ENCODE results near the gene TRUB1. TPM values are rescaled to one million over a fixed set of nuclear protein-coding genes. Genes with fewer than 3 reads are reported as not detected.

TRUB1 gene
- total RNA-seq, 1 donor from 2014 or later: 15.1 TPM

DNA sequence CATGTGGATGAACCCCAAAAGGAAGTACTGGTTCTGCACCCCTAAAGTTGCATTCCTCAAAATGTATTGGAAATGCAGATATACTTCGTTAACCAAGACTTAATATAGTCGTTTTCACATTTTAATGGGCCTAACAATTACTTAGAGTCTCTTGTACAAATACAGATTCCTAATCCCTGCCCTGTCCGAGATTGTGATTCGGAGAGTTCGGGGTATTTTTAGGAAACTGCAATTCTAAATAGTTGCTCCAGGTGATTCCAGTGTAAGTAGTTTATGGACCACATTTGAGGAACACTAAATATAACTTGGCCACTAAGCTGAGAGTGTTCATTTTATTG, 830 bp downstream of the TRUB1 start:
- no peaks in the 10 kb centered on the region for H3K9me3 ChIP-seq (ENCODE audit: control insufficient read depth in 3 of 3, low read length in 3 of 3)

DNA sequence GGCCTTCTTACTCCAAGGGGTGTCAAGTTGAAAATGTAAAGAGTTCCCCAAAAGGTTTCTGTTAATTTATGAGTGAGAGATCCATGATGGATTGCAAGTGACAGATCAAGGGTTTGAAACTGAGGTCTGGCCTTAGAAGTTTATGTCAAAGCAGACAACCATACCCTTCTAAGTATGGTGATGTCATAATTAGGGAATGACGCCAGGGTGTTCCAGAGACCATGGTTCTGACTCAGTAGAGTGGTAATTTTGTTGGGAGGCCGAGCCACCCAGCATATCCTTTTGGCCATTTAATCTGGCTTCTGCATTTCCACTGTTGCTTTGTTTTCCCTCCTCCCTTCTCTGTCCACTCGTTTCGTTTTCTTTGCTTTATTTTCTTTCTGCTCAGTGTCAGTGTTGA, 2.7 kb downstream of the TRUB1 start:
- Histone ChIP-seq H3K9me3 (ENCODE audit: control insufficient read depth in 3 of 3, low read length in 3 of 3) (no peaks in the 10 kb centered on the region), H3K36me3 (ENCODE audit: control insufficient read depth in 3 of 3, insufficient read depth in 3 of 3, low read length in 3 of 3) (peaks cover 4 to 20% (median 16%) of the 10 kb centered on the region in 3 donors), H3K9ac (ENCODE audit: low read depth in 1 of 3, low read length in 3 of 3) (no peak overlapping the region), H3K27me3 (ENCODE audit: control insufficient read depth in 3 of 3, insufficient read depth in 3 of 3, low read length in 3 of 3) (no peaks in the 10 kb centered on the region), H3K27ac (ENCODE audit: low read depth, low read length) (no peak overlapping the region), H3K4me3 (ENCODE audit: low read length in 3 of 3) (peak overlapping the region in 1 of 3 donors; percentile 24), H3K4me1 (ENCODE audit: control insufficient read depth in 3 of 3, insufficient read depth in 3 of 3, low read length in 3 of 3) (peaks cover 17 to 31% (median 19%) of the 10 kb centered on the region in 3 donors)

More for the DNA sequence above, 830 bp downstream of the TRUB1 start:
- H3K9ac ChIP-seq (ENCODE audit: low read depth in 1 of 3, low read length in 3 of 3): peak overlapping the region; percentile 94 to 99 (median 98)
- peaks cover 17 to 31% (median 20%) of the 10 kb centered on the region in 3 donors for H3K4me1 ChIP-seq (ENCODE audit: control insufficient read depth in 3 of 3, insufficient read depth in 3 of 3, low read length in 3 of 3)
- no peaks in the 10 kb centered on the region for H3K27me3 ChIP-seq (ENCODE audit: control insufficient read depth in 3 of 3, insufficient read depth in 3 of 3, low read length in 3 of 3)
- H3K27ac ChIP-seq (ENCODE audit: low read depth, low read length): peak overlapping the region; percentile 80
- peaks cover 0 to 12% (median 10%) of the 10 kb centered on the region in 3 donors for H3K36me3 ChIP-seq (ENCODE audit: control insufficient read depth in 3 of 3, insufficient read depth in 3 of 3, low read length in 3 of 3)
- H3K4me3 ChIP-seq (ENCODE audit: low read length in 3 of 3): peak overlapping the region; percentile 95 to 97 (median 97)

DNA sequence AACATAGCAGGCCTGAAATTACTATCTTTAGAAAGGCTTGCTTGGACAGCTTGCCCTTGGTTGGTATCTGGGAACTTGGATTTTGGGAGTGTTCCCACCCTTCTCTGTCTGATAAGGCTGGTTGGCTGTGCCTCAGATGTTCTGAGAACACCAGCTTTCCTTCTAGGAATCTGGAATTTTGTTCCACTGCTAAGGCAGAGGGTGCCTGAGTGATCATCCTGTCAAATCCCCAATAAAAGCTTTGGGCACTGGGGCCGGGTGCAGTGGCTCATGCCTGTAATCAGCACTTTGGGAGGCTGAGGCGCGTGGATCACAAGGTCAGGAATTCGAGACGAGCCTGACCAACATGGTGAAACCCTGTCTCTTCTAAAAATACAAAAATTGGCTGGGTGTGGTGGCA, 5.0 kb downstream of the TRUB1 start:
- no peaks in the 10 kb centered on the region for H3K27me3 ChIP-seq (ENCODE audit: control insufficient read depth in 3 of 3, insufficient read depth in 3 of 3, low read length in 3 of 3)
- peaks cover 4 to 22% (median 16%) of the 10 kb centered on the region in 3 donors for H3K36me3 ChIP-seq (ENCODE audit: control insufficient read depth in 3 of 3, insufficient read depth in 3 of 3, low read length in 3 of 3)
- no peak overlapping the region for H3K27ac ChIP-seq (ENCODE audit: low read depth, low read length)
- no peaks in the 10 kb centered on the region for H3K9me3 ChIP-seq (ENCODE audit: control insufficient read depth in 3 of 3, low read length in 3 of 3)
- peak overlapping the region in 1 of 3 donors; percentile 33 for H3K9ac ChIP-seq (ENCODE audit: low read depth in 1 of 3, low read length in 3 of 3)
- H3K4me3 ChIP-seq (ENCODE audit: low read length in 3 of 3): no peak overlapping the region
- peaks cover 17 to 31% (median 19%) of the 10 kb centered on the region in 3 donors for H3K4me1 ChIP-seq (ENCODE audit: control insufficient read depth in 3 of 3, insufficient read depth in 3 of 3, low read length in 3 of 3)

DNA sequence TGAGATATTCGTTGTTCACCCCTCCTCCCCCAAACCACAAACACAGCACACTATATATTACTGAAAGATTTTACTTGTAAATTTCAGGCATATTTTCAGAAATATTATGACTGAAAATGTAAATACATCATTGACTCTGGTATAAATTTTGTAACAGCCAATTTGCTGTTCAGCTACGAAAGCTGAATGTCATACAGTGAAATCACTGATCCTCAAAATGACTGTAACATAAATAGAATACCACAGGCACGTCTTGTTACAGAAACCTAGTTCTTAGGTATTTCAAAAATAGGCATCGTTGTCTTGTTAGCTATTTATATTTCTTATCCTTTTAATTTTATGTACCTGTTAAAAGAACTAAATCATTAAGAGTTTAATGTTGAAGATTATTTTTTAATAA, 15.1 kb downstream of the TRUB1 start:
- peaks cover 0 to 3% (median 0%) of the 10 kb centered on the region in 3 donors for H3K4me1 ChIP-seq (ENCODE audit: control insufficient read depth in 3 of 3, insufficient read depth in 3 of 3, low read length in 3 of 3)
- no peaks in the 10 kb centered on the region for H3K9me3 ChIP-seq (ENCODE audit: control insufficient read depth in 3 of 3, low read length in 3 of 3)
- H3K27ac ChIP-seq (ENCODE audit: low read depth, low read length): no peak overlapping the region
- H3K27me3 ChIP-seq (ENCODE audit: control insufficient read depth in 3 of 3, insufficient read depth in 3 of 3, low read length in 3 of 3): no peaks in the 10 kb centered on the region
- no peak overlapping the region for H3K4me3 ChIP-seq (ENCODE audit: low read length in 3 of 3)
- H3K9ac ChIP-seq (ENCODE audit: low read depth in 1 of 3, low read length in 3 of 3): no peak overlapping the region
- peaks cover 0 to 2% (median 0%) of the 10 kb centered on the region in 3 donors for H3K36me3 ChIP-seq (ENCODE audit: control insufficient read depth in 3 of 3, insufficient read depth in 3 of 3, low read length in 3 of 3)

DNA sequence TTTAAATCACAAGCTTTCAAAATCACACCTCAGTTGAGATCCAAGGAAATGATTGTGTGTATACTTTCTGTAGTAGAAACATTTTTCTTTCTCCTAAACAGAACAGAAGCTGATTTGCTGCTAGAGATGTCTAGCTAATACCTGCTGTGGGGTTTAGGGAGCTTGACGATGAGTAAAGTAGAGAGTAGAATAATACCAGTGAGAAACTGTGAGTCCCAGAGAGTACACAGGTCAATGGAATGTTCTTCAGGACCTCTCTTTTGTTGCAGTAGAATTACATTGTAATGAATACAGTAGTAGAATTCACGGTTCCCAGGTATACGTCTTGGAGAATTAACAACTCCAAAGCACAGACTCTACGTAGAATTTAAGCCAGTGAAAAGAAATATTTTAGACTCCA, 18.0 kb downstream of the TRUB1 start:
- Histone ChIP-seq H3K9ac (ENCODE audit: low read depth in 1 of 3, low read length in 3 of 3) (no peak overlapping the region), H3K4me3 (ENCODE audit: low read length in 3 of 3) (no peak overlapping the region), H3K4me1 (ENCODE audit: control insufficient read depth in 3 of 3, insufficient read depth in 3 of 3, low read length in 3 of 3) (peaks cover 0 to 3% (median 0%) of the 10 kb centered on the region in 3 donors), H3K36me3 (ENCODE audit: control insufficient read depth in 3 of 3, insufficient read depth in 3 of 3, low read length in 3 of 3) (peaks cover 0 to 2% (median 2%) of the 10 kb centered on the region in 3 donors), H3K27me3 (ENCODE audit: control insufficient read depth in 3 of 3, insufficient read depth in 3 of 3, low read length in 3 of 3) (no peaks in the 10 kb centered on the region), H3K27ac (ENCODE audit: low read depth, low read length) (no peak overlapping the region), H3K9me3 (ENCODE audit: control insufficient read depth in 3 of 3, low read length in 3 of 3) (no peaks in the 10 kb centered on the region)

DNA sequence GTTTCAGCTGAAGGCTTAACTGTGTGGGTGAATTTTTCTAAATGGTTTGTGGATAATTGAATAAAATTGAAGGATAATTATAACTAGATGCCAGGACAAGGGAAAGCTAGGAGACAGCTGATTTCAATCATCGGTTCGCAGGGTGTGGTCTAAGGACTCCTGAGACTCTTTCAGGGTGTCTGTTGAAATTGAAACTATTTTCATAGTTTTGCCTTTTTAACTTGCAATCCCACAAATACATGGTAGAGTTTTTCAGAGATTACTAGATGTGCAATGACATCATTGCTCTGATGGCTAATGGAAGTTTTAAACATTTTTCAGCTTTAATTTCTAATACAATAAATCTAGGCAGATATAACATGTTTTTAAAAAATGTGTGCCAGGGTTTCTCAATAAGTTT, 18.5 kb downstream of the TRUB1 start:
- H3K36me3 ChIP-seq (ENCODE audit: control insufficient read depth in 3 of 3, insufficient read depth in 3 of 3, low read length in 3 of 3): peaks cover 0 to 2% (median 2%) of the 10 kb centered on the region in 3 donors
- H3K27ac ChIP-seq (ENCODE audit: low read depth, low read length): no peak overlapping the region
- H3K4me3 ChIP-seq (ENCODE audit: low read length in 3 of 3): no peak overlapping the region
- peaks cover 0 to 3% (median 0%) of the 10 kb centered on the region in 3 donors for H3K4me1 ChIP-seq (ENCODE audit: control insufficient read depth in 3 of 3, insufficient read depth in 3 of 3, low read length in 3 of 3)
- no peaks in the 10 kb centered on the region for H3K27me3 ChIP-seq (ENCODE audit: control insufficient read depth in 3 of 3, insufficient read depth in 3 of 3, low read length in 3 of 3)
- no peaks in the 10 kb centered on the region for H3K9me3 ChIP-seq (ENCODE audit: control insufficient read depth in 3 of 3, low read length in 3 of 3)
- H3K9ac ChIP-seq (ENCODE audit: low read depth in 1 of 3, low read length in 3 of 3): no peak overlapping the region

DNA sequence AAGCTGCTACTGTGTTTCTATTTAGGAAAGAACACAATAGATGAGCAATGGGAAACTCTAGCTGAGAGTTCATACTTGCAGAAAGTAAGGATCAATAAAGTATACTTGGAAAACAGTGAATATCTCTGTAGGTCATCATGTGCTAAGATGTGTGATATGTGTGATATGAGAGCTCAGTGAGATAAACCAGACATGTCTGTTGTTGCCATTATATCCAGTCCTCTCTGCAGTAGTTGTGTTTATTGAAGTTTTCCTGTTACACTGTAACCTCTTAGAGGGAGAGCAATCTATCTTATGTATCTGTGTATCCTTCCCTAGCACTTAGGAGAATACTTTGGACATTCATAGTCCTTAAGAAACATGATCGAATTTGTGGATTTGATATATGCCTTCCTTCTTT, 19.1 kb downstream of the TRUB1 start:
- Histone ChIP-seq H3K36me3 (ENCODE audit: control insufficient read depth in 3 of 3, insufficient read depth in 3 of 3, low read length in 3 of 3) (peaks cover 0 to 2% (median 2%) of the 10 kb centered on the region in 3 donors), H3K27ac (ENCODE audit: low read depth, low read length) (no peak overlapping the region), H3K9me3 (ENCODE audit: control insufficient read depth in 3 of 3, low read length in 3 of 3) (no peaks in the 10 kb centered on the region), H3K4me3 (ENCODE audit: low read length in 3 of 3) (no peak overlapping the region), H3K4me1 (ENCODE audit: control insufficient read depth in 3 of 3, insufficient read depth in 3 of 3, low read length in 3 of 3) (peaks cover 0 to 3% (median 0%) of the 10 kb centered on the region in 3 donors), H3K9ac (ENCODE audit: low read depth in 1 of 3, low read length in 3 of 3) (no peak overlapping the region), H3K27me3 (ENCODE audit: control insufficient read depth in 3 of 3, insufficient read depth in 3 of 3, low read length in 3 of 3) (no peaks in the 10 kb centered on the region)

DNA sequence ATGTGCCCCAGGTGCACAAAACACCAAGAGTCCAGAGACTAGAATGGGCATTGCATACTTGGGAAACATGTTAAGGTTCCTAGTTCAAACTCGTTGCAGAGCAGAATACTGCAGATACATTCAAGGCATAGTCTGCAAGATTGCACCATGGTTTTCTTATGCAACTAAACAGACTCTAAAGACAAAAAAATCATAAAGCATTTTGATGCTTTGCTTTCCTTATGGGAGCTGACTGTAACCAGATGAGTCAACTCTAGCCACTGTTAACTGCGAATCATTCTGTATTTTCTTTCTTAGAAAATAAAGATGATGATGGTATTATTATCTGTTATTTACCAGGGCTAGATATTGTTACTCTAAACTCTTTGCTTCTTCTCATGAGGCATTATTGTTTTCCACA, 19.7 kb downstream of the TRUB1 start:
- no peak overlapping the region for H3K4me3 ChIP-seq (ENCODE audit: low read length in 3 of 3)
- no peaks in the 10 kb centered on the region for H3K9me3 ChIP-seq (ENCODE audit: control insufficient read depth in 3 of 3, low read length in 3 of 3)
- H3K27ac ChIP-seq (ENCODE audit: low read depth, low read length): no peak overlapping the region
- H3K4me1 ChIP-seq (ENCODE audit: control insufficient read depth in 3 of 3, insufficient read depth in 3 of 3, low read length in 3 of 3): peaks cover 0 to 7% (median 0%) of the 10 kb centered on the region in 3 donors
- H3K27me3 ChIP-seq (ENCODE audit: control insufficient read depth in 3 of 3, insufficient read depth in 3 of 3, low read length in 3 of 3): no peaks in the 10 kb centered on the region
- H3K9ac ChIP-seq (ENCODE audit: low read depth in 1 of 3, low read length in 3 of 3): no peak overlapping the region
- peaks cover 0 to 5% (median 2%) of the 10 kb centered on the region in 3 donors for H3K36me3 ChIP-seq (ENCODE audit: control insufficient read depth in 3 of 3, insufficient read depth in 3 of 3, low read length in 3 of 3)

DNA sequence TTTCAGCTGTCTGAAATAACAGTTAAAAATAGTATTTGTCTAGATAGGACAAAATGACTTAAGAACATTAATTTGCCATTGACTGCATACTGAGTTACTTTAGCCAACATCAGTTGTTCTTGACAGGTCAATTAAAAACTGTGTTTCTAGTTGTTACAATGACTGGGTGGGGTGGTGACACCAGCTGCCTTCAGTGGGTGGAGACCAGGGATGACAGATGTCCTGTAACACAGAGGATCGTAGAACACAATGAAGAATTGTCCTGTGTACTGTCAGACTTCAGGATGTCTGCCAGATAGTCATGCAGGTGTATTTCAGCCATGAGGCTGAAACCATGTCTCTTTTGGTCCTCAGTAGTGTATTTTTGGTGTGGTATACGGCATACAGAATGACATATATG, 24.4 kb downstream of the TRUB1 start:
- H3K4me3 ChIP-seq (ENCODE audit: low read length in 3 of 3): no peak overlapping the region
- no peaks in the 10 kb centered on the region for H3K27me3 ChIP-seq (ENCODE audit: control insufficient read depth in 3 of 3, insufficient read depth in 3 of 3, low read length in 3 of 3)
- H3K36me3 ChIP-seq (ENCODE audit: control insufficient read depth in 3 of 3, insufficient read depth in 3 of 3, low read length in 3 of 3): peaks cover 0 to 10% (median 4%) of the 10 kb centered on the region in 3 donors
- no peak overlapping the region for H3K27ac ChIP-seq (ENCODE audit: low read depth, low read length)
- no peaks in the 10 kb centered on the region for H3K9me3 ChIP-seq (ENCODE audit: control insufficient read depth in 3 of 3, low read length in 3 of 3)
- H3K4me1 ChIP-seq (ENCODE audit: control insufficient read depth in 3 of 3, insufficient read depth in 3 of 3, low read length in 3 of 3): peaks cover 0 to 5% (median 4%) of the 10 kb centered on the region in 3 donors
- no peak overlapping the region for H3K9ac ChIP-seq (ENCODE audit: low read depth in 1 of 3, low read length in 3 of 3)

DNA sequence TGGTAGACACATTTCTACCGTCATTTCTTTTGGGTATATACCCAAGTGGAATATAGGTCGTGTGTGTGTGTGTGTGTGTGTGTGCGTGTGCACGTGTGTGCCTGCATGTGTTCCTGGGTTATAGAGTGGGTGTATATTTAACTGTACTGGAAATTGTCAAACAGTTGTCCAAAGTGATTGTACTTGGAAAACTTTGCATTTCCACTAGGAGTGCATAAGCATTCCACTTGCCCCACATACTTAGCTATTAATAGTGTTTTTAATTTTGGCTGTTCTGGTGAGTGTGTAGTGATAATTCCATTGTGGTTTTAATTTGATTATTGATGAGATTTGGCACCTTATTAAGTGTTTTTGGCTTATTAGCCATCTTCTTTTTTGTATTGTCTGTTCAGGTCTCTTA, 25.9 kb downstream of the TRUB1 start:
- H3K9ac ChIP-seq (ENCODE audit: low read depth in 1 of 3, low read length in 3 of 3): no peak overlapping the region
- H3K27me3 ChIP-seq (ENCODE audit: control insufficient read depth in 3 of 3, insufficient read depth in 3 of 3, low read length in 3 of 3): no peaks in the 10 kb centered on the region
- peaks cover 0 to 5% (median 4%) of the 10 kb centered on the region in 3 donors for H3K4me1 ChIP-seq (ENCODE audit: control insufficient read depth in 3 of 3, insufficient read depth in 3 of 3, low read length in 3 of 3)
- peaks cover 0 to 10% (median 4%) of the 10 kb centered on the region in 3 donors for H3K36me3 ChIP-seq (ENCODE audit: control insufficient read depth in 3 of 3, insufficient read depth in 3 of 3, low read length in 3 of 3)
- H3K9me3 ChIP-seq (ENCODE audit: control insufficient read depth in 3 of 3, low read length in 3 of 3): no peaks in the 10 kb centered on the region
- no peak overlapping the region for H3K4me3 ChIP-seq (ENCODE audit: low read length in 3 of 3)
- H3K27ac ChIP-seq (ENCODE audit: low read depth, low read length): no peak overlapping the region

Data from skeletal muscle tissue (tissue), 4 donors.